ENCODE measurements around the gene OVCA2. TPM values are rescaled to one million over a fixed set of nuclear protein-coding genes. Genes with fewer than 3 reads are reported as not detected.

OVCA2 gene
- total RNA-seq, 1 experiment from 2014 or later, result 24.6 TPM

DNA sequence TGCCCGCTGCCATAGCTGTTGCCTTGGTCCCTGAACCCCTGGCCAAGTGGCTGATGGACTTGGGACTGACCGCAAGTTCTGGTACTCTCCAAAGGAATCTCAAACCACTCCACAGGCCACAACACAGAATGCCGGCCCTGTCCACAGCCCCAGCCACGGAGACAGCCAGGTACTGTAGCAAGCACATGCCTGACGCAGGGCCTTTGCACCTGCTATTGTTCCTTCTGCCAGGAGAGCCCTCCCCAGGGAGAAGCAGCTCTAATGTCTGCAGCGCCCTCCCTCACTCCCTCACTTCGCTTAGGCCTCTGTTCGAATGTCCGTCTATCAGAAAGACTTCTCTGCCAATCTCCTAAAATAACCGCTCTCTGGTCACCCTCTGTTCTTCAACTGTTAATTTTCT, 32.1 kb upstream of the OVCA2 start:
- Histone ChIP-seq H3K14ac (ENCODE audit: insufficient read depth, low read length) (no peak overlapping the region), H4K20me1 (ENCODE audit: control insufficient read depth, insufficient read depth, insufficient read length) (peaks cover 2% of the 10 kb centered on the region), H3K23me2 (ENCODE audit: insufficient read length, low read depth, low read length, poor library complexity, severe bottlenecking) (no peaks in the 10 kb centered on the region), H4K5ac (ENCODE audit: insufficient read length, low read depth, low read length) (no peak overlapping the region), H2BK5ac (ENCODE audit: insufficient read length, low read length) (no peak overlapping the region), H3K56ac (ENCODE audit: insufficient read length, low read depth, low read length) (no peak overlapping the region), H3K79me2 (ENCODE audit: insufficient read depth, low read length) (no peaks in the 10 kb centered on the region), H2BK12ac (ENCODE audit: insufficient read length, low read depth, low read length) (no peak overlapping the region), H3K9ac (ENCODE audit: extremely low read depth, insufficient read length, low read length) (no peak overlapping the region), H2AFZ (ENCODE audit: low read length) (no peak overlapping the region), H2BK20ac (ENCODE audit: low read depth, low read length, poor library complexity, severe bottlenecking) (no peak overlapping the region), H3K4me1 (ENCODE audit: insufficient read depth, low read length) (no peaks in the 10 kb centered on the region; the same call in 1 of the 2 replicates), H3K18ac (ENCODE audit: insufficient read length, low read depth, low read length) (no peak overlapping the region), H3K4me2 (ENCODE audit: insufficient read depth, insufficient read length, low read length) (no peak overlapping the region), H3T11ph (ENCODE audit: low read length) (no peak overlapping the region), H3K27me3 (ENCODE audit: insufficient read depth, low read length) (no peaks in the 10 kb centered on the region; the same call in 1 of the 2 replicates), H3K4ac (ENCODE audit: low read depth, low read length) (no peak overlapping the region), H2BK120ac (ENCODE audit: low read depth, low read length, poor library complexity, severe bottlenecking) (no peak overlapping the region), H2BK15ac (ENCODE audit: low read depth, low read length) (no peak overlapping the region), H3K23ac (ENCODE audit: insufficient read length, low read depth, low read length) (no peak overlapping the region), H4K8ac (replicated peaks; ENCODE audit: insufficient read length, low read depth, low read length) (no peak overlapping the region), H3K79me1 (ENCODE audit: insufficient read depth, low read depth, low read length, poor library complexity, severe bottlenecking) (no peaks in the 10 kb centered on the region), H3K27ac (ENCODE audit: insufficient read length, low read depth, low read length) (no peak overlapping the region), H2AK5ac (ENCODE audit: insufficient read length, low read length) (no peak overlapping the region), H3K9me3 (ENCODE audit: control insufficient read depth, low read depth, low read length) (no peaks in the 10 kb centered on the region), H4K91ac (ENCODE audit: insufficient read length, low read depth, low read length) (no peak overlapping the region)
- H3K36me3 Mint-ChIP-seq (ENCODE audit: insufficient read depth in 1 of 3, low read depth in 3 of 3), result no peaks in the 10 kb centered on the region
- TF ChIP-seq, protein P1, sequence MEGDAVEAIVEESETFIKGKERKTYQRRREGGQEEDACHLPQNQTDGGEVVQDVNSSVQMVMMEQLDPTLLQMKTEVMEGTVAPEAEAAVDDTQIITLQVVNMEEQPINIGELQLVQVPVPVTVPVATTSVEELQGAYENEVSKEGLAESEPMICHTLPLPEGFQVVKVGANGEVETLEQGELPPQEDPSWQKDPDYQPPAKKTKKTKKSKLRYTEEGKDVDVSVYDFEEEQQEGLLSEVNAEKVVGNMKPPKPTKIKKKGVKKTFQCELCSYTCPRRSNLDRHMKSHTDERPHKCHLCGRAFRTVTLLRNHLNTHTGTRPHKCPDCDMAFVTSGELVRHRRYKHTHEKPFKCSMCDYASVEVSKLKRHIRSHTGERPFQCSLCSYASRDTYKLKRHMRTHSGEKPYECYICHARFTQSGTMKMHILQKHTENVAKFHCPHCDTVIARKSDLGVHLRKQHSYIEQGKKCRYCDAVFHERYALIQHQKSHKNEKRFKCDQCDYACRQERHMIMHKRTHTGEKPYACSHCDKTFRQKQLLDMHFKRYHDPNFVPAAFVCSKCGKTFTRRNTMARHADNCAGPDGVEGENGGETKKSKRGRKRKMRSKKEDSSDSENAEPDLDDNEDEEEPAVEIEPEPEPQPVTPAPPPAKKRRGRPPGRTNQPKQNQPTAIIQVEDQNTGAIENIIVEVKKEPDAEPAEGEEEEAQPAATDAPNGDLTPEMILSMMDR (conservative IDR thresholded peaks at IDR 0.05), result no peak
- no peak overlapping the region for H3K27ac Mint-ChIP-seq
- no peak for DNase-seq
- no peaks in the 10 kb centered on the region; a peak in 2 of 5 replicates for H3K9me3 Mint-ChIP-seq
- WGBS (ENCODE audit: extremely low coverage, insufficient read length, low lambda C conversion rate), result no CpG with 5 or more reads among the region's 10 CpGs
- H3K4me3 Mint-ChIP-seq, result no peak overlapping the region
- H3K4me1 Mint-ChIP-seq, result peaks cover 14 to 15% of the 10 kb centered on the region in 2 experiments
- peaks cover 59% of the 10 kb centered on the region for H3K27me3 Mint-ChIP-seq (ENCODE audit: low read depth)

Measured in H9 (cell line).